Skeletal muscle tissue (tissue), 4 donors: ENCODE results near the gene CFAP410. TPM values are rescaled to one million over a fixed set of nuclear protein-coding genes. Genes with fewer than 3 reads are reported as not detected.
"Not testable (repeated sequence)": the region's sequence is repeated elsewhere in the genome, so short reads cannot be mapped to it uniquely, and the experiment has no call there.

Source experiments
- H3K27ac ChIP-seq: one replicate; pipeline ENCODE4 v1.7.0; 2013; ENCODE audit warnings: mild to moderate bottlenecking, low read depth, low read length, inconsistent platforms
- H3K27me3 ChIP-seq, 3 donors: one replicate each; pipeline ENCODE4 v1.7.0; 2013; ENCODE audit warnings: low read length in 3 of 3; ENCODE audit not compliant: control insufficient read depth in 3 of 3, insufficient read depth in 3 of 3
- H3K36me3 ChIP-seq, 3 donors: one replicate each; pipeline ENCODE4 v1.7.0; 2013; ENCODE audit warnings: low read length in 3 of 3; ENCODE audit not compliant: control insufficient read depth in 3 of 3, insufficient read depth in 3 of 3
- H3K4me1 ChIP-seq, 3 donors: one replicate each; pipeline ENCODE4 v1.7.0; 2013; ENCODE audit warnings: low read length in 3 of 3, mild to moderate bottlenecking in 3 of 3; ENCODE audit not compliant: control insufficient read depth in 3 of 3, insufficient read depth in 3 of 3
- H3K4me3 ChIP-seq, 3 donors: one replicate each; pipeline ENCODE4 v1.7.0; 2013; ENCODE audit warnings: low read length in 3 of 3
- H3K9ac ChIP-seq, 3 donors: one replicate each; pipeline ENCODE4 v1.7.0; 2013; ENCODE audit warnings: low read length in 3 of 3, mild to moderate bottlenecking in 3 of 3, moderate library complexity in 2 of 3, low read depth in 1 of 3
- H3K9me3 ChIP-seq, 3 donors: one replicate each; pipeline ENCODE4 v1.7.0; 2013; ENCODE audit warnings: low read length in 3 of 3; ENCODE audit not compliant: control insufficient read depth in 3 of 3
- total RNA-seq: library from RNA; depleted of rRNA; stranded (reverse); fragments of >200 nt; gene quantifications from one replicate; pipeline ENCODE4 v1.2.3, GENCODE V29; 2014
- donor health status: Osteomylitis.

Gene CFAP410
- total RNA-seq, 1 donor from 2014 or later, result 11.0 TPM

DNA sequence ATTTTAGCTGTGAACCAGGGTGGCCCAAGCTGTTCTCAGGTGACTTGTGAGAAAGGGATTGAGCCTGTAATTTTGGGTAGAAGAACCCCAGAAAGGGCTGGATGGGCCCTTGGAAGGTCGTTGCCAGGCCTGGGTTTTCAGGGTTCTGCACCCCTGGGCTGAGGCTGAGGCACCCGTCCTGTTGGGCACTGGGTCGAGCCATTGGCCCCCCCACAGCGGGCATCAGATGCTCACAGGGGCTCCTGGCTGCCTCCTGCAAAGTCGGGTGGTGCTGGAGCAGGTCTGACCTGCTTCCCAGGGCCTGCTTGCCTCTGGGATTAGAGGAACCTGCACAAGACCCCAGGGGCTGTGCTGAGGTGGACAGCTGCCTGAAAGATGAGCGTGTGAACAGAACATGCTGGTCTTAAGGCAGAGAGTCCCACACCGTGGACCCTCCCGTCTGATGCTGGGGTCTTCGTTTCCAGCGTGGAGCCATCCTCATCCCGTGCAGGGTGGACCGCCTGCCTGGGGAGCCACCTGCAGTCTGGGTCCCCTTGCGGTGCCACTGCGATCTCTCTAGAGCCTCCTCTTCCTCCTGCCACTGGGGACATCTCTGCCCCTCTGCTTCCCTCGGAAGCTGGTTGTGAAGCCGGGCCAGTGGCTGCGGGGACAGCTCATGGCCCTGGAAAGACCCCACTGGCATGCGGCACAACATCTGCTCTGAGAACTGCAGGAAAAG is 12.5 kb upstream of the CFAP410 start:
- H3K9me3 ChIP-seq, result no peaks in the 10 kb centered on the region
- H3K36me3 ChIP-seq, result no peaks in the 10 kb centered on the region
- peaks cover 50 to 55% (median 53%) of the 10 kb centered on the region in 3 donors for H3K27me3 ChIP-seq
- no peak overlapping the region for H3K9ac ChIP-seq
- no peak overlapping the region for H3K4me3 ChIP-seq
- H3K4me1 ChIP-seq, result peaks cover 0 to 11% (median 5%) of the 10 kb centered on the region in 3 donors
- no peak overlapping the region for H3K27ac ChIP-seq

- H3K9ac ChIP-seq, result peak overlapping the region in 1 of 3 donors; percentile 16
- H3K27me3 ChIP-seq, result peaks cover 49 to 55% (median 50%) of the 10 kb centered on the region in 3 donors
- H3K9me3 ChIP-seq, result no peaks in the 10 kb centered on the region
- no peak overlapping the region for H3K27ac ChIP-seq
- H3K36me3 ChIP-seq, result no peaks in the 10 kb centered on the region
- peaks cover 0 to 11% (median 5%) of the 10 kb centered on the region in 3 donors for H3K4me1 ChIP-seq
- no peak overlapping the region for H3K4me3 ChIP-seq
These were observed 11.7 kb upstream of the CFAP410 start for GRCh38 chr21:44350773-44351481.

DNA sequence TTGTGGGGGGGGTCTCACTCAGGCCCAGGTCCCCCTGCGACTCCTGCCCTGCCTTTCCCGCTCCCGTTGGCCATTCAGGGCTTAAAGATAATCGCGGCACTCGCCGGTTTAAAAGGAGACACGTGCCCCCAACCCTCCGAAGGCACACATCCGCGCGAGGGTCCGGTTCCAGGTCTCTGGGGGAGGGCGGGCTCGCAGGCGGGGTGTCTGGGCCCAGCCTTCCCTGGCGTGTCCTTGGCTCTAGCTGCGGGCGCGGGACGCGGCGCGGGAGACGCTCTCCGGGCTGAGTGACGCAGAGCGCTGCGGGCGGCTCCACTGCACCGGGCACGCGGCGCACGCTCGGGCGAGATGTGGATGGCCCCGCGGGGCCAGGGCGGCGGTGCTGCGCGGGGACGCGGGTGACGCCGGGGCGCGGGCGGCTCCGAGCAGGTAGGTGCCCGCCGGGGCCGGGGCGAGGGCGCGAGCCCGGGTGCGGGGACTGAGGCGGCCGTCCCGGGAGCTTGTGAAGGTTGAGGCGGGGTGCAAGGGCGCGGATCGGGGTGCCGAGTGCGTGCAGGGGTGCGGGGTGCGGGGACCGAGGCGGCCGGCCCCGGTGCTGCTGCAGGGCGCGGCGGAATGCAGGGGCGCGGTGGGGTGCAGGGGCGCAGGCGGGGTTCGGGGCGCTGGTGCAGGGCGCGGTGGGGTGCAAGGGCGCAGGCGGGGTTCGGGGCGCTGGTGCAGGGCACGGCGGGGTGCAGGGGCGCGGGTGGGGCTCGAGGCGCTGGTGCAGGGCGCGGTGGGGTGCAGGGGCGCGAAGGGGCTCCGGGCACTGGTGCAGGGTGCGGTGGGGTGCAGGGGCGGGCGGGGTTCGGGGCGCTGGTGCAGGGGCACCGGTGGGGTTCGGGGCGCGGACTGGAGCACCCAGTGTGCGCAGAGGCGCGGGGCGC is 10.9 kb upstream of the CFAP410 start:
- Histone ChIP-seq H3K9me3 (no peaks in the 10 kb centered on the region), H3K4me3 (no peak overlapping the region), H3K36me3 (no peaks in the 10 kb centered on the region), H3K27me3 (peaks cover 51 to 60% (median 55%) of the 10 kb centered on the region in 3 donors), H3K27ac (no peak overlapping the region), H3K4me1 (peaks cover 0 to 11% (median 5%) of the 10 kb centered on the region in 3 donors), H3K9ac (no peak overlapping the region)

DNA sequence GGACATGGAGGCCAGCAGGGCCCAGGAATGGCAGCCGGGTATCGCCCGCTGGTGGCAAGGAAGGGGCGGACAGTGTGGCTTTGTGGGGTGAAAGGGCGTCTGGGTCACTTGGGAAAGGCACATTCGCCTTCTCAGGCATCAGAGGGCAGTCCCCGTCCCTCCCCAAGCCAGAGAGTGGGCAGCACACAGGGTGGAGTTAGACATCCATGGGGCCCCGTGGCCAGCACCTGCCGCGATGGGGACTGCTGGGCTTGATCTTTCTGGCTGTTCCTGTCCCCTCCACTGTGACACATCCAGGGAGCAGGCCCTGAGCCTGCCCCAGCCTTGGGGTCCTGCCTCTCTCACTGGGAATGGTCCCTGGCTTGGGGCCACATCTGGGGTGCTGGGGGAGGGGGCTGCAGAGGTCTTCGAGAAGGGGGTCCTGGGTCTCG is 10.2 kb upstream of the CFAP410 start:
- H3K27ac ChIP-seq, result no peak overlapping the region
- no peak overlapping the region for H3K9ac ChIP-seq
- peaks cover 55 to 62% (median 61%) of the 10 kb centered on the region in 3 donors for H3K27me3 ChIP-seq
- H3K36me3 ChIP-seq, result no peaks in the 10 kb centered on the region
- H3K4me3 ChIP-seq, result no peak overlapping the region
- no peaks in the 10 kb centered on the region for H3K9me3 ChIP-seq
- peaks cover 0 to 7% (median 2%) of the 10 kb centered on the region in 3 donors for H3K4me1 ChIP-seq

- H3K27me3 ChIP-seq, result peaks cover 55 to 64% (median 63%) of the 10 kb centered on the region in 3 donors
- peaks cover 0 to 4% (median 2%) of the 10 kb centered on the region in 3 donors for H3K4me1 ChIP-seq
- H3K9me3 ChIP-seq, result no peaks in the 10 kb centered on the region
- H3K9ac ChIP-seq, result no peak overlapping the region
- no peak overlapping the region for H3K27ac ChIP-seq
- H3K36me3 ChIP-seq, result no peaks in the 10 kb centered on the region
- no peak overlapping the region for H3K4me3 ChIP-seq
These were observed 9.7 kb upstream of the CFAP410 start for GRCh38 chr21:44348861-44349260.

DNA sequence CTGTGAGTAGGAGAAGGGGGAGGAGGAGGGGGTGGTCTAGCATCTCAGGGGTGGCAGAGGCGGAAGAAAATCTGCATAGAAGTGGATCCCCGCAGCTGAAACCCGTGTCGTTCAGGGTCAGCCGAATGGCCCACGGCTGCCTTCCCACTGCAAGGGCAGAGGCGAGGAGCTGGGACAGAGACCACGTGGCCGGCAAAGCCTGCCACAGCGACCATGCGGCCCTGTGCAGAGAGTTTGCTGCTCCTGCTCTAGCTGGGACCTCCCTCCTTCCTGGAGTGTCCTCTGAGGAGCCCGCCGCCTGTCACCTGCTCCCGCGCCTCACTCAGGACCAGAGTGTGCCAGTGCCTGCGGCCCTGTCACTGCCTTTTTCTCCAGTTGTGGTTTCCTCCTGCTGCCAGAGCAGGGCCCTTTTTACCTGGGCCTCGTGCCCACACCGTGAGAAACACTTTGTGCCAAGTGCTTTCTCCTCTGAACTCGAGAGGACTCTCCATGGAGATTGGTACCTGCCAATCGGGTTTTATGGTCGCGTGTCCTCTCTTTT is 8.8 kb upstream of the CFAP410 start:
- peaks cover 49 to 60% (median 59%) of the 10 kb centered on the region in 3 donors for H3K27me3 ChIP-seq
- H3K9me3 ChIP-seq, result no peaks in the 10 kb centered on the region
- no peaks in the 10 kb centered on the region for H3K36me3 ChIP-seq
- no peak overlapping the region for H3K27ac ChIP-seq
- H3K9ac ChIP-seq, result no peak overlapping the region
- peaks cover 0 to 2% (median 0%) of the 10 kb centered on the region in 3 donors for H3K4me1 ChIP-seq
- no peak overlapping the region for H3K4me3 ChIP-seq

DNA sequence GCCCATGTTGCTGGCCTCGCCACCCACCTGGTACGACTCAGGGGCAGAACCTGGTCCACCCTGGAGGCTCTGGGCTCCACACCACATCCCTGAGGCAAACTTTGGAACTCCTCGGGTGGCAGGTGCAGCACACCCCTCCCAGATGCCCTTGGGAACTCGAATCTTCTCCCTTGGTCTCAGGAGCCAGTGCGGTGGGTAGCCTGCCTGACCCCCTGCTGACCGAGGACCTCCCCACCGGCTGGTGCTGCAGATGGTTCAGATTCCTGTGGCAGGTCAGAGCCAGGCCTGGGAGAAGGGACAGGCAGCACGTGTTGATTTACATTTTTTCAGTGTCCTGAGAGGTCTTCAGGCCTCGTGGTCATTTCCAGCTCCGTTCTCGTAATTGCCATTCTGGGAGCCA is 6.3 kb upstream of the CFAP410 start:
- Histone ChIP-seq H3K36me3 (no peaks in the 10 kb centered on the region), H3K27me3 (peaks cover 30 to 38% (median 37%) of the 10 kb centered on the region in 3 donors), H3K9me3 (no peaks in the 10 kb centered on the region), H3K4me3 (no peak overlapping the region), H3K4me1 (no peaks in the 10 kb centered on the region), H3K27ac (no peak overlapping the region), H3K9ac (no peak overlapping the region)

GRCh38 chr21:44344541-44345183 is 5.5 kb upstream of the CFAP410 start:
- peaks cover 28 to 37% (median 32%) of the 10 kb centered on the region in 3 donors for H3K27me3 ChIP-seq
- peaks cover 4 to 5% (median 5%) of the 10 kb centered on the region in 3 donors for H3K4me1 ChIP-seq
- H3K4me3 ChIP-seq, result no peak overlapping the region
- no peak overlapping the region for H3K27ac ChIP-seq
- H3K9me3 ChIP-seq, result no peaks in the 10 kb centered on the region
- no peak overlapping the region for H3K9ac ChIP-seq
- H3K36me3 ChIP-seq, result no peaks in the 10 kb centered on the region

- H3K27me3 ChIP-seq, result peaks cover 12 to 20% (median 20%) of the 10 kb centered on the region in 3 donors
- H3K4me3 ChIP-seq, H3K36me3 ChIP-seq, H3K9ac ChIP-seq, H3K9me3 ChIP-seq, H3K27ac ChIP-seq: not testable (repeated sequence)
- H3K4me1 ChIP-seq, result peaks cover 11 to 13% (median 11%) of the 10 kb centered on the region in 3 donors
These were observed 3.8 kb upstream of the CFAP410 start for GRCh38 chr21:44342981-44343380.
